Sigmoid colon (tissue), 7 donors: Measurements from ENCODE around the gene SMARCA2. TPM values are rescaled to one million over a fixed set of nuclear protein-coding genes. Genes with fewer than 3 reads are reported as not detected.

Experiments used
- DNase-seq: peaks from one replicate; pipeline ENCODE4 v3.0.0-alpha.2; 2019
- H3K27ac ChIP-seq, 4 donors: fragments of 200-600 bp; sonication (generic); one replicate each; pipeline ENCODE4 v1.5.1; 2016 to 2019; ENCODE audit warnings: mild to moderate bottlenecking in 1 of 4
- H3K27me3 ChIP-seq, 3 donors: fragments of 200-600 bp; sonication (generic); one replicate each; pipeline ENCODE4 v1.5.1; 2019; ENCODE audit warnings: mild to moderate bottlenecking in 1 of 3
- H3K36me3 ChIP-seq, 4 donors: fragments of 200-600 bp; sonication (generic); one replicate each; pipeline ENCODE4 v1.5.1; 2016 to 2019
- H3K4me1 ChIP-seq, 4 donors: fragments of 200-600 bp; sonication (generic); one replicate each; pipeline ENCODE4 v1.5.1; 2017 to 2019
- H3K4me3 ChIP-seq, 4 donors: fragments of 200-600 bp; sonication (generic); one replicate each; pipeline ENCODE4 v1.5.1; 2017 to 2019; ENCODE audit warnings: mild to moderate bottlenecking in 2 of 4, moderate library complexity in 1 of 4
- H3K9me3 ChIP-seq, 4 donors: fragments of 200-600 bp in 3 of 4; sonication (generic) in 3 of 4; one replicate each; pipeline versions ENCODE4 v1.5.1 to v1.6.1; 2013 to 2019
- EP300 ChIP-seq, 4 donors: sonication (generic); formaldehyde crosslinking; IDR thresholded peaks; one replicate each; pipeline ENCODE4 v1.6.1; 2017; ENCODE audit warnings: antibody characterized with exemption in 4 of 4
- POLR2A ChIP-seq, 2 donors: fragments of 450-650 bp; IDR thresholded peaks; one replicate each; pipeline ENCODE4 v1.6.1; 2016; ENCODE audit warnings: antibody characterized with exemption in 2 of 2, mild to moderate bottlenecking in 2 of 2, moderate library complexity in 2 of 2
- POLR2AphosphoS5 ChIP-seq, 4 donors: sonication (generic); formaldehyde crosslinking; IDR thresholded peaks; one replicate each; pipeline ENCODE4 v1.6.1; 2017; ENCODE audit warnings: antibody characterized with exemption in 4 of 4
- WGBS, 2 donors: extraction: QIAGEN DNeasy Blood & Tissue Kit; methylation state at CpG; one replicate each; pipeline ENCODE4 v1.1.7; 2013; 5-methylcytosine and 5-hydroxymethylcytosine counted together
- intact Hi-C: fragments of 100-400 bp; cut with DNase I; formaldehyde crosslinking; loops from one replicate; pipeline ENCODE4 v1.15.1; 2023
- polyA plus RNA-seq, 3 donors: library from polyadenylated mRNA; stranded (reverse); fragments of 200-250 nt; gene quantifications; one replicate each; pipeline ENCODE4 v1.2.3, GENCODE V29; 2013
- total RNA-seq, 4 donors: library from RNA; depleted of rRNA; stranded (reverse); fragments of >200 nt; gene quantifications; one replicate each; pipeline ENCODE4 v1.1.0, GENCODE V29; 2016
- TF ChIP-seq, protein P1 (sequence below), 4 experiments: fragments of 450-650 bp in 3 of 4; fragments of 200-600 bp in 1 of 4; IDR thresholded peaks; one replicate each; pipeline ENCODE4 v1.5.1; 2016 to 2019; ENCODE audit warnings: antibody characterized with exemption in 4 of 4, mild to moderate bottlenecking in 3 of 4, moderate library complexity in 2 of 4
- donor health status: healthy with polysubstance abuse.
- donor health status: Bipolar disorder and iron deficiency.
- donor health status: healthy.

SMARCA2 gene
- total and polyA plus RNA-seq, 7 donors = 32.1 to 209 (median 75.0) TPM

- Histone ChIP-seq H3K4me1 (peaks cover 0 to 23% (median 16%) of the 10 kb centered on the region in 4 donors), H3K36me3 (no peaks in the 10 kb centered on the region), H3K4me3 (peak overlapping the region; percentile 81 to 89 (median 88)), H3K27me3 (no peaks in the 10 kb centered on the region), H3K9me3 (no peaks in the 10 kb centered on the region), H3K27ac (peak overlapping the region; percentile 96 to 98 (median 96))
- intact Hi-C loops = loop anchor here (10.0 kb wide), 4 partner anchors 221 to 1511 kb away; partner anchors contain the start of genes PUM3 and RFX3
- 19 to 23% methylated on average over 13 of the region's 13 CpGs for WGBS, 2 donors
- DNase-seq = no peak
- peak in 3 of 4 donors; percentile 31 to 52 (median 50) for TF ChIP-seq POLR2AphosphoS5 (IDR thresholded peaks at IDR 0.05)
- TF ChIP-seq, protein P1, sequence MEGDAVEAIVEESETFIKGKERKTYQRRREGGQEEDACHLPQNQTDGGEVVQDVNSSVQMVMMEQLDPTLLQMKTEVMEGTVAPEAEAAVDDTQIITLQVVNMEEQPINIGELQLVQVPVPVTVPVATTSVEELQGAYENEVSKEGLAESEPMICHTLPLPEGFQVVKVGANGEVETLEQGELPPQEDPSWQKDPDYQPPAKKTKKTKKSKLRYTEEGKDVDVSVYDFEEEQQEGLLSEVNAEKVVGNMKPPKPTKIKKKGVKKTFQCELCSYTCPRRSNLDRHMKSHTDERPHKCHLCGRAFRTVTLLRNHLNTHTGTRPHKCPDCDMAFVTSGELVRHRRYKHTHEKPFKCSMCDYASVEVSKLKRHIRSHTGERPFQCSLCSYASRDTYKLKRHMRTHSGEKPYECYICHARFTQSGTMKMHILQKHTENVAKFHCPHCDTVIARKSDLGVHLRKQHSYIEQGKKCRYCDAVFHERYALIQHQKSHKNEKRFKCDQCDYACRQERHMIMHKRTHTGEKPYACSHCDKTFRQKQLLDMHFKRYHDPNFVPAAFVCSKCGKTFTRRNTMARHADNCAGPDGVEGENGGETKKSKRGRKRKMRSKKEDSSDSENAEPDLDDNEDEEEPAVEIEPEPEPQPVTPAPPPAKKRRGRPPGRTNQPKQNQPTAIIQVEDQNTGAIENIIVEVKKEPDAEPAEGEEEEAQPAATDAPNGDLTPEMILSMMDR (IDR thresholded peaks at IDR 0.05) = no peak
These were observed 1.2 kb upstream of the SMARCA2 start for GRCh38 chr9:2013743-2014475.

- WGBS, 2 donors = 0% methylated on average over 59 of the region's 59 CpGs
- no peaks in the 10 kb centered on the region for H3K36me3 ChIP-seq
- peaks cover 0 to 41% (median 35%) of the 10 kb centered on the region in 4 donors for H3K4me1 ChIP-seq
- peak overlapping the region; percentile 63 to 89 (median 85) for H3K4me3 ChIP-seq
- peak; percentile 83 for DNase-seq
- H3K27ac ChIP-seq = peak overlapping the region; percentile 96 to 98 (median 96)
- intact Hi-C loops = loop anchor here (10.0 kb wide), 4 partner anchors 219 to 1509 kb away; partner anchors contain the start of genes PUM3 and RFX3
- H3K9me3 ChIP-seq = no peaks in the 10 kb centered on the region
- TF ChIP-seq, protein P1 (IDR thresholded peaks at IDR 0.05) = no peak
- TF ChIP-seq POLR2A (IDR thresholded peaks at IDR 0.05) (no peak), EP300 (IDR thresholded peaks at IDR 0.05) (no peak), POLR2AphosphoS5 (IDR thresholded peaks at IDR 0.05) (peak in 1 of 4 donors; percentile 7)
- H3K27me3 ChIP-seq = no peaks in the 10 kb centered on the region
These were observed 647 bp downstream of the SMARCA2 start for GRCh38 chr9:2015581-2016407.

DNA sequence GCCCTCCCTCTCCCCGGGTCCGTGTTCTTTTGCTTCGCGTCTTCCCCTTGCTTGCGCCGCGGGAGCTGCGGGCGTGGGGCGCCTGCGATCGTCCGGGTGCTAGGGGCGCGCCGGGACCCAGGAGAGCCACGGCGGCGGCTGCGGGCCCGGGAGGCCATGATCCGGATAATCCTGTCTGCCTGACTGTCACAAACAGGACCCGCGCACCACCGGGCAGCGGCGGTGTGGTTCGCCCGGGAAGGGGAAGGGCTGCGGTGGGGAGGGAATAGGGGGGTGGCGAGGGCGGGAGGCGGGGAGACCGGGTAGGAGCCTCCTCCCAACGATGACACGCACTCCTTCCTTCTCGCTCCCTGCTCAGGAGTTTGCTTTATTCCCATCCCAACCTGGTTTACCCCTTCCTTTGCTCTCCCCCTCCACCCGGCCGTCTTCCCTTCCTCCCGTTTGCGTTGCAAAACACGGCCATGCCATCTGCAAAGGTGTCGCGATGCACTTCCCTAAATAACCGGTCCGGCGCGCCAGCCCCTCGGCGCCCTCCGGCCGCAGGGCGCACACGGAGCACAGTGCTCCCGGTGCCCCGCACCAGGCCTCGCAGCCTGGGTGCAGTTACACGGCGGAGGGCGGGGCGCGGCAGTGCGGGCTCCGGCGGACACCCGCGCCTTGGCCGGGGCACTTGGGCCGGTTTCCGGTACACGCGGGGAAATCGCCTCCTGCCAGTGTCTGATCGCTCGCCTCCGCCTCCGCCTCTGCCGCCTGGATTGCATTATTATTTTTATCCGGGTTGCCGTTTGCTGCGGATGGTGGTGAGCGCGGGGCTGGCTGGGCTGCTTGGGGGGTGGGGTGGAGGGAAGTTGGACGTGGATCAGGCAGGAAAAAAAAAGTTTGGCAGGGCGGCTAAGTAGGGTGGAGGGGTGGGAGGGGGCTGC, 1.5 kb downstream of the SMARCA2 start:
- intact Hi-C loops = loop anchor here (10.0 kb wide), 4 partner anchors 218 to 1508 kb away; partner anchors contain the start of genes PUM3 and RFX3
- H3K27me3 ChIP-seq = no peaks in the 10 kb centered on the region
- peak; percentile 92 for DNase-seq
- H3K4me3 ChIP-seq = peak overlapping the region; percentile 63 to 89 (median 85)
- no peaks in the 10 kb centered on the region for H3K36me3 ChIP-seq
- H3K9me3 ChIP-seq = no peaks in the 10 kb centered on the region
- H3K4me1 ChIP-seq = peaks cover 0 to 45% (median 38%) of the 10 kb centered on the region in 4 donors
- TF ChIP-seq POLR2AphosphoS5 (IDR thresholded peaks at IDR 0.05) = peak; percentile 80 to 93 (median 90)
- peak; percentile 57 to 70 for TF ChIP-seq POLR2A (IDR thresholded peaks at IDR 0.05)
- no peak for TF ChIP-seq EP300 (IDR thresholded peaks at IDR 0.05)
- H3K27ac ChIP-seq = peak overlapping the region; percentile 96 to 98 (median 96)
- WGBS, 2 donors = 0% methylated on average over 85 of the region's 85 CpGs

- H3K9me3 ChIP-seq = no peaks in the 10 kb centered on the region
- DNase-seq = peak; percentile 88
- intact Hi-C loops = loop anchor here (10.0 kb wide), 4 partner anchors 217 to 1507 kb away; partner anchors contain the start of genes PUM3 and RFX3
- H3K27me3 ChIP-seq = no peaks in the 10 kb centered on the region
- peak overlapping the region; percentile 96 to 98 (median 96) for H3K27ac ChIP-seq
- H3K4me1 ChIP-seq = peaks cover 0 to 54% (median 47%) of the 10 kb centered on the region in 4 donors
- H3K36me3 ChIP-seq = no peaks in the 10 kb centered on the region
- H3K4me3 ChIP-seq = peak overlapping the region; percentile 63 to 89 (median 85)
- TF ChIP-seq, protein P1 (IDR thresholded peaks at IDR 0.05) = no peak
- TF ChIP-seq EP300 (IDR thresholded peaks at IDR 0.05) (no peak), POLR2A (IDR thresholded peaks at IDR 0.05) (peak; percentile 40 to 51), POLR2AphosphoS5 (IDR thresholded peaks at IDR 0.05) (peak; percentile 51 to 88 (median 80))
- WGBS, 2 donors = 0 to 1% methylated on average over 81 of the region's 81 CpGs
These were observed 2.4 kb downstream of the SMARCA2 start for GRCh38 chr9:2017331-2018161.
